HL-60 (cell line): Measurements from ENCODE around the gene PHF14.

ENCODE experiments used
- DNase-seq, 2 experiments: peaks; one replicate each; pipeline ENCODE4 v3.0.0-alpha.2; 2010 to 2020; ENCODE audit warnings: low read depth in 1 of 2, low spot score in 1 of 2
- H3K27ac ChIP-seq: fragments of 250-450 bp; sonication (Bioruptor Pico); replicated peaks from 2 replicates; pipeline ENCODE4 v1.5.1; 2020; ENCODE audit warnings: mild to moderate bottlenecking, moderate library complexity
- H3K27me3 ChIP-seq: fragments of 250-450 bp; sonication (Bioruptor Pico); 2 replicates; pipeline ENCODE4 v1.5.1; 2021; ENCODE audit warnings: mild to moderate bottlenecking, moderate library complexity; ENCODE audit not compliant: insufficient read depth, poor library complexity, severe bottlenecking
- H3K4me3 ChIP-seq: replicated peaks from 2 replicates; pipeline ENCODE4 v1.5.1; 2011; ENCODE audit warnings: mild to moderate bottlenecking, control low read depth, low read length; ENCODE audit not compliant: insufficient read depth
- GABPA ChIP-seq: IDR thresholded peaks from 2 replicates; pipeline ENCODE4 v1.6.1; 2012; ENCODE audit warnings: low read depth
- POLR2AphosphoS5 ChIP-seq: IDR thresholded peaks from 2 replicates; pipeline ENCODE4 v1.6.1; 2012; ENCODE audit warnings: low read depth
- SPI1 ChIP-seq: IDR thresholded peaks from 2 replicates; pipeline ENCODE4 v1.6.1; 2012; ENCODE audit warnings: low read depth, mild to moderate bottlenecking, borderline replicate concordance
- TF ChIP-seq, protein P1 (sequence below): IDR thresholded peaks from 2 replicates; pipeline ENCODE4 v1.6.1; 2012; ENCODE audit warnings: low read depth; ENCODE audit not compliant: insufficient replicate concordance
- TF ChIP-seq, protein P2 (sequence below): IDR thresholded peaks from one replicate; pipeline ENCODE4 v1.5.1; 2011; ENCODE audit warnings: low read length, control low read depth, inconsistent platforms; ENCODE audit not compliant: insufficient read depth

The PHF14 gene

DNA sequence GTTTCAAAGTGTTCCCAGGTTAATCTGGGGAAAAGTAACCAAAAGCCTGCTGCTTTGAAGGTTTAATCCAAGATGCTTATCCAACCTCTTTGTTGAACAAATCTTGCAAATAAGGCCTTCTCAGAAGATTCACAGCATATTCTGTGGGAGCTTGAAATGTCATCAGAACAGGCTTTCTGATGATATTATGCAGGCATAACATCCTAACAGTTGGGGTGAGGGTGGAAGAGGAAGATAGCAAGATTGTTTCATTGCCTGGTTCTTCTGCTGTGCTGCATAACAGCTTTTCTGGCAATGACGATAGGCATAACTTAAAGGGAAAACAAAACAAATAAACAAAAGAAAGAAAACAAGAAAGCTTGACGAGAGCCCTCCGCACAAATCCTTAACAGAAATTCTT lies 217.4 kb downstream of the PHF14 start:
- Histone ChIP-seq H3K27me3 (no peaks in the 10 kb centered on the region), H3K4me3 (no peak overlapping the region), H3K27ac (no peak overlapping the region)
- TF ChIP-seq SPI1, result no peak
- TF ChIP-seq, protein P1, sequence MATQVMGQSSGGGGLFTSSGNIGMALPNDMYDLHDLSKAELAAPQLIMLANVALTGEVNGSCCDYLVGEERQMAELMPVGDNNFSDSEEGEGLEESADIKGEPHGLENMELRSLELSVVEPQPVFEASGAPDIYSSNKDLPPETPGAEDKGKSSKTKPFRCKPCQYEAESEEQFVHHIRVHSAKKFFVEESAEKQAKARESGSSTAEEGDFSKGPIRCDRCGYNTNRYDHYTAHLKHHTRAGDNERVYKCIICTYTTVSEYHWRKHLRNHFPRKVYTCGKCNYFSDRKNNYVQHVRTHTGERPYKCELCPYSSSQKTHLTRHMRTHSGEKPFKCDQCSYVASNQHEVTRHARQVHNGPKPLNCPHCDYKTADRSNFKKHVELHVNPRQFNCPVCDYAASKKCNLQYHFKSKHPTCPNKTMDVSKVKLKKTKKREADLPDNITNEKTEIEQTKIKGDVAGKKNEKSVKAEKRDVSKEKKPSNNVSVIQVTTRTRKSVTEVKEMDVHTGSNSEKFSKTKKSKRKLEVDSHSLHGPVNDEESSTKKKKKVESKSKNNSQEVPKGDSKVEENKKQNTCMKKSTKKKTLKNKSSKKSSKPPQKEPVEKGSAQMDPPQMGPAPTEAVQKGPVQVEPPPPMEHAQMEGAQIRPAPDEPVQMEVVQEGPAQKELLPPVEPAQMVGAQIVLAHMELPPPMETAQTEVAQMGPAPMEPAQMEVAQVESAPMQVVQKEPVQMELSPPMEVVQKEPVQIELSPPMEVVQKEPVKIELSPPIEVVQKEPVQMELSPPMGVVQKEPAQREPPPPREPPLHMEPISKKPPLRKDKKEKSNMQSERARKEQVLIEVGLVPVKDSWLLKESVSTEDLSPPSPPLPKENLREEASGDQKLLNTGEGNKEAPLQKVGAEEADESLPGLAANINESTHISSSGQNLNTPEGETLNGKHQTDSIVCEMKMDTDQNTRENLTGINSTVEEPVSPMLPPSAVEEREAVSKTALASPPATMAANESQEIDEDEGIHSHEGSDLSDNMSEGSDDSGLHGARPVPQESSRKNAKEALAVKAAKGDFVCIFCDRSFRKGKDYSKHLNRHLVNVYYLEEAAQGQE, result no peak
- no peak for TF ChIP-seq POLR2AphosphoS5
- no peak for TF ChIP-seq GABPA
- TF ChIP-seq, protein P2, sequence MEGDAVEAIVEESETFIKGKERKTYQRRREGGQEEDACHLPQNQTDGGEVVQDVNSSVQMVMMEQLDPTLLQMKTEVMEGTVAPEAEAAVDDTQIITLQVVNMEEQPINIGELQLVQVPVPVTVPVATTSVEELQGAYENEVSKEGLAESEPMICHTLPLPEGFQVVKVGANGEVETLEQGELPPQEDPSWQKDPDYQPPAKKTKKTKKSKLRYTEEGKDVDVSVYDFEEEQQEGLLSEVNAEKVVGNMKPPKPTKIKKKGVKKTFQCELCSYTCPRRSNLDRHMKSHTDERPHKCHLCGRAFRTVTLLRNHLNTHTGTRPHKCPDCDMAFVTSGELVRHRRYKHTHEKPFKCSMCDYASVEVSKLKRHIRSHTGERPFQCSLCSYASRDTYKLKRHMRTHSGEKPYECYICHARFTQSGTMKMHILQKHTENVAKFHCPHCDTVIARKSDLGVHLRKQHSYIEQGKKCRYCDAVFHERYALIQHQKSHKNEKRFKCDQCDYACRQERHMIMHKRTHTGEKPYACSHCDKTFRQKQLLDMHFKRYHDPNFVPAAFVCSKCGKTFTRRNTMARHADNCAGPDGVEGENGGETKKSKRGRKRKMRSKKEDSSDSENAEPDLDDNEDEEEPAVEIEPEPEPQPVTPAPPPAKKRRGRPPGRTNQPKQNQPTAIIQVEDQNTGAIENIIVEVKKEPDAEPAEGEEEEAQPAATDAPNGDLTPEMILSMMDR, result no peak
- DNase-seq, result no peak

DNA sequence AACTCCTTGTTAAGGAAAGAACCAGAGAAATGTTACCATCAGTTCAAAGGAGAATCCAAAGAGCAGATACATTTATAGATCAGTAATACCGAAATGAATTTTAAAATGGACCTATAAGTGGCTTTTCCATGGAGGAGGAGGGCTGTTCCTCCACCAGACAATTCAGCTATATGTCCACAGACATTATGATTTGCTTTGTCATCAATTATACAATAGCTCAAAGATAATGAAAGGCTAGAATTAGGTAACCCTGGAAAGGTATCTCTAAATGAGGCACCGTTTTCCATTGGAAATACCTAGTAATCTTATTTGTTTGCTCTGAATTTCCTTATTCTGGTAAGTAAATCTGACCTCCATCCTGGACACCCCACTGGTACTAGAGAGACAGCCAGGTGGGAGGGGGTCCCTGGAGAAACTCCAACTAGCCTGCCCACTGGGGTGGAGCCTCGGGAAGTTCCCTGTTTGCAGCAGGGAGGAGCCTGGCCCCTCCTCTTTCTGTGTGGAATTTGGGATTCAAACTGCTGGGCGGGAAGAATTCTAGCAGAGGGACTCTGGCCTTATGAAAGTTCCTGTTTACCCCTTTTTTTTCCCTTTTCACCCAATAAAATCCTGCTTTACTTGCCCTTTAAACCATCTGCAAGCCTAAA lies 218.0 kb downstream of the PHF14 start:
- TF ChIP-seq, protein P1, result no peak
- TF ChIP-seq, protein P2, result no peak
- TF ChIP-seq SPI1 (no peak), GABPA (no peak), POLR2AphosphoS5 (no peak)
- Histone ChIP-seq H3K4me3 (no peak overlapping the region), H3K27me3 (no peaks in the 10 kb centered on the region), H3K27ac (no peak overlapping the region)
- DNase-seq, result no peak

DNA sequence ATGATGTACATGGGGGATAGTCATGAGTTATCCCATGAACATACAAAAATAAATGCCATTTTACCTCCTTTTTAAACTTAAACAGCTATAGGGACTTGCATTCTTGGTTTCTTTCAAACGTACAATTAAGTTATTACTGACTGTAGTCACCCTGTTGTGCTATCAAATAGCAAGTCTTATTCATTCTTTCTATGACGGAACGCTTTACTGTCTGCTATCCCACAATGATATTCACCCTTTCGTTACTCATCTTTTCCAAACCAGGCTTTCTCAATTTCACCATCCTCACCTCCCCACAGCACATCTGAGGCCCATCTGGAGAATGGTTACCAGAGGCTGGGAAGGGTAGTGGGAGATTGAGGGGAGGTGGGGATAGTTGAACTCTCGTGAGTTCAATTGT lies 218.8 kb downstream of the PHF14 start:
- no peak overlapping the region for H3K27ac ChIP-seq
- no peaks in the 10 kb centered on the region for H3K27me3 ChIP-seq
- TF ChIP-seq POLR2AphosphoS5 (no peak), GABPA (no peak), SPI1 (no peak)
- TF ChIP-seq, protein P2, result no peak
- TF ChIP-seq, protein P1, result no peak
- no peak for DNase-seq
- no peak overlapping the region for H3K4me3 ChIP-seq
